Astrocyte (in vitro differentiated cells and primary cell): ENCODE results near the gene ITPRID2.

Source experiments
- EZH2 ChIP-seq: IDR thresholded peaks from 2 replicates; pipeline ENCODE4 v1.6.1; 2012; ENCODE audit warnings: mild to moderate bottlenecking, low read length, inconsistent platforms; ENCODE audit not compliant: insufficient read depth
- TF ChIP-seq, protein P1 (sequence below): IDR thresholded peaks from 2 replicates; pipeline ENCODE4 v1.5.1; 2011; ENCODE audit warnings: low read depth, mild to moderate bottlenecking, inconsistent platforms, low read length, moderate library complexity; ENCODE audit not compliant: insufficient read depth

- TF ChIP-seq EZH2 = no peak
- TF ChIP-seq, protein P1, sequence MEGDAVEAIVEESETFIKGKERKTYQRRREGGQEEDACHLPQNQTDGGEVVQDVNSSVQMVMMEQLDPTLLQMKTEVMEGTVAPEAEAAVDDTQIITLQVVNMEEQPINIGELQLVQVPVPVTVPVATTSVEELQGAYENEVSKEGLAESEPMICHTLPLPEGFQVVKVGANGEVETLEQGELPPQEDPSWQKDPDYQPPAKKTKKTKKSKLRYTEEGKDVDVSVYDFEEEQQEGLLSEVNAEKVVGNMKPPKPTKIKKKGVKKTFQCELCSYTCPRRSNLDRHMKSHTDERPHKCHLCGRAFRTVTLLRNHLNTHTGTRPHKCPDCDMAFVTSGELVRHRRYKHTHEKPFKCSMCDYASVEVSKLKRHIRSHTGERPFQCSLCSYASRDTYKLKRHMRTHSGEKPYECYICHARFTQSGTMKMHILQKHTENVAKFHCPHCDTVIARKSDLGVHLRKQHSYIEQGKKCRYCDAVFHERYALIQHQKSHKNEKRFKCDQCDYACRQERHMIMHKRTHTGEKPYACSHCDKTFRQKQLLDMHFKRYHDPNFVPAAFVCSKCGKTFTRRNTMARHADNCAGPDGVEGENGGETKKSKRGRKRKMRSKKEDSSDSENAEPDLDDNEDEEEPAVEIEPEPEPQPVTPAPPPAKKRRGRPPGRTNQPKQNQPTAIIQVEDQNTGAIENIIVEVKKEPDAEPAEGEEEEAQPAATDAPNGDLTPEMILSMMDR = no peak
Observed at GRCh38 chr2:181916726-181917718, 25.5 kb downstream of the ITPRID2 start.
